ENCODE results near the gene MYO19.

The MYO19 gene

GRCh38 chr17:36525888-36526287, 8.8 kb downstream of the MYO19 start:
- H3K27ac ChIP-seq: no peak overlapping the region
- TF ChIP-seq CTCF (conservative IDR thresholded peaks at IDR 0.05) (no peak), ZFX (IDR thresholded peaks at IDR 0.05) (no peak)

- H3K27ac ChIP-seq: no peak overlapping the region
- TF ChIP-seq CTCF (conservative IDR thresholded peaks at IDR 0.05) (no peak), ZFX (IDR thresholded peaks at IDR 0.05) (no peak)
Observed at GRCh38 chr17:36525113-36525512, 9.6 kb downstream of the MYO19 start.

GRCh38 chr17:36524428-36524876, 10.2 kb downstream of the MYO19 start:
- TF ChIP-seq CTCF (conservative IDR thresholded peaks at IDR 0.05): no peak
- no peak for TF ChIP-seq ZFX (IDR thresholded peaks at IDR 0.05)
- no peak overlapping the region for H3K27ac ChIP-seq

GRCh38 chr17:36523113-36523512, 11.6 kb downstream of the MYO19 start:
- TF ChIP-seq ZFX (IDR thresholded peaks at IDR 0.05) (no peak), CTCF (conservative IDR thresholded peaks at IDR 0.05) (no peak)
- no peak overlapping the region for H3K27ac ChIP-seq

- H3K27ac ChIP-seq: no peak overlapping the region
- no peak for TF ChIP-seq CTCF (conservative IDR thresholded peaks at IDR 0.05)
- no peak for TF ChIP-seq ZFX (IDR thresholded peaks at IDR 0.05)
Observed at GRCh38 chr17:36515837-36516236, 18.8 kb downstream of the MYO19 start.

GRCh38 chr17:36514856-36515255, 19.8 kb downstream of the MYO19 start:
- TF ChIP-seq CTCF (conservative IDR thresholded peaks at IDR 0.05) (no peak), ZFX (IDR thresholded peaks at IDR 0.05) (no peak)
- H3K27ac ChIP-seq: no peak overlapping the region

GRCh38 chr17:36512641-36513040, 22.0 kb downstream of the MYO19 start:
- H3K27ac ChIP-seq: no peak overlapping the region
- no peak for TF ChIP-seq CTCF (conservative IDR thresholded peaks at IDR 0.05)
- no peak for TF ChIP-seq ZFX (IDR thresholded peaks at IDR 0.05)
